ENCODE measurements around the gene CELF2.

GRCh38 chr10:11209830-11210181 is 192.1 kb downstream of the CELF2 start:
- no peak for TF ChIP-seq POLR2AphosphoS5 (IDR thresholded peaks at IDR 0.05)
- TF ChIP-seq, protein P1, sequence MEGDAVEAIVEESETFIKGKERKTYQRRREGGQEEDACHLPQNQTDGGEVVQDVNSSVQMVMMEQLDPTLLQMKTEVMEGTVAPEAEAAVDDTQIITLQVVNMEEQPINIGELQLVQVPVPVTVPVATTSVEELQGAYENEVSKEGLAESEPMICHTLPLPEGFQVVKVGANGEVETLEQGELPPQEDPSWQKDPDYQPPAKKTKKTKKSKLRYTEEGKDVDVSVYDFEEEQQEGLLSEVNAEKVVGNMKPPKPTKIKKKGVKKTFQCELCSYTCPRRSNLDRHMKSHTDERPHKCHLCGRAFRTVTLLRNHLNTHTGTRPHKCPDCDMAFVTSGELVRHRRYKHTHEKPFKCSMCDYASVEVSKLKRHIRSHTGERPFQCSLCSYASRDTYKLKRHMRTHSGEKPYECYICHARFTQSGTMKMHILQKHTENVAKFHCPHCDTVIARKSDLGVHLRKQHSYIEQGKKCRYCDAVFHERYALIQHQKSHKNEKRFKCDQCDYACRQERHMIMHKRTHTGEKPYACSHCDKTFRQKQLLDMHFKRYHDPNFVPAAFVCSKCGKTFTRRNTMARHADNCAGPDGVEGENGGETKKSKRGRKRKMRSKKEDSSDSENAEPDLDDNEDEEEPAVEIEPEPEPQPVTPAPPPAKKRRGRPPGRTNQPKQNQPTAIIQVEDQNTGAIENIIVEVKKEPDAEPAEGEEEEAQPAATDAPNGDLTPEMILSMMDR (IDR thresholded peaks at IDR 0.05): no peak
